Measurements from ENCODE around the gene FRRS1L.

The FRRS1L gene

GRCh38 chr9:109087795-109088194 is 79.3 kb downstream of the FRRS1L start:
- no peak overlapping the region for H3K4me3 ChIP-seq (ENCODE audit: low read length)
- no peaks in the 10 kb centered on the region for H3K27me3 ChIP-seq (ENCODE audit: control insufficient read depth, insufficient read depth, low read length)
- H3K9ac ChIP-seq (ENCODE audit: low read length), result no peak overlapping the region
- H3K36me3 ChIP-seq (ENCODE audit: control insufficient read depth, insufficient read depth, low read length), result peaks cover 15% of the 10 kb centered on the region
- H3K27ac ChIP-seq (ENCODE audit: low read depth, low read length), result no peak overlapping the region
- no peaks in the 10 kb centered on the region for H3K4me1 ChIP-seq (ENCODE audit: control insufficient read depth, insufficient read depth, low read length)

- no peak overlapping the region for H3K27ac ChIP-seq (ENCODE audit: low read depth, low read length)
- H3K4me1 ChIP-seq (ENCODE audit: control insufficient read depth, insufficient read depth, low read length), result peaks cover 3% of the 10 kb centered on the region
- H3K9ac ChIP-seq (ENCODE audit: low read length), result no peak overlapping the region
- H3K36me3 ChIP-seq (ENCODE audit: control insufficient read depth, insufficient read depth, low read length), result peaks cover 12% of the 10 kb centered on the region
- no peak overlapping the region for H3K4me3 ChIP-seq (ENCODE audit: low read length)
- no peaks in the 10 kb centered on the region for H3K27me3 ChIP-seq (ENCODE audit: control insufficient read depth, insufficient read depth, low read length)
Measured at GRCh38 chr9:109086221-109086620, 80.8 kb downstream of the FRRS1L start.

DNA sequence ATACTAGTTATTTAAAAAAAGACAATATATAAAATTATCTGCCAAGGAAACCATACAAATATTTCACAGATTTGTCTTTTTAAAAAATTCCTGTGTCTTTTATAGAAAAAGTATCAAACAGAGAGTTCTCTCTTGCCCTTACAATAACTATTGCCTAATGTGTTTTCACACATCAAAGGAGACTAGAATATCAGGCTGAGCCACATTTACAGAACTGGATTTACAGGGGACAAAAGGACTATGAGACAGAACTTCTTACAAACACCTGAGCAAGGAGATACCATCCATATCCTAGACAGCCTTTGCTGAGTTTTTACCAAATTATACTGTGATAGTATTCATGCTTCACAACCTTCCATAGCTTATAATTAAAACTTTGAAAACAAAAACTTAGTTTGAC is 81.5 kb downstream of the FRRS1L start:
- Histone ChIP-seq H3K27ac (ENCODE audit: low read depth, low read length) (no peak overlapping the region), H3K4me3 (ENCODE audit: low read length) (no peak overlapping the region), H3K9ac (ENCODE audit: low read length) (no peak overlapping the region), H3K27me3 (ENCODE audit: control insufficient read depth, insufficient read depth, low read length) (no peaks in the 10 kb centered on the region), H3K36me3 (ENCODE audit: control insufficient read depth, insufficient read depth, low read length) (peaks cover 8% of the 10 kb centered on the region), H3K4me1 (ENCODE audit: control insufficient read depth, insufficient read depth, low read length) (peaks cover 3% of the 10 kb centered on the region)

DNA sequence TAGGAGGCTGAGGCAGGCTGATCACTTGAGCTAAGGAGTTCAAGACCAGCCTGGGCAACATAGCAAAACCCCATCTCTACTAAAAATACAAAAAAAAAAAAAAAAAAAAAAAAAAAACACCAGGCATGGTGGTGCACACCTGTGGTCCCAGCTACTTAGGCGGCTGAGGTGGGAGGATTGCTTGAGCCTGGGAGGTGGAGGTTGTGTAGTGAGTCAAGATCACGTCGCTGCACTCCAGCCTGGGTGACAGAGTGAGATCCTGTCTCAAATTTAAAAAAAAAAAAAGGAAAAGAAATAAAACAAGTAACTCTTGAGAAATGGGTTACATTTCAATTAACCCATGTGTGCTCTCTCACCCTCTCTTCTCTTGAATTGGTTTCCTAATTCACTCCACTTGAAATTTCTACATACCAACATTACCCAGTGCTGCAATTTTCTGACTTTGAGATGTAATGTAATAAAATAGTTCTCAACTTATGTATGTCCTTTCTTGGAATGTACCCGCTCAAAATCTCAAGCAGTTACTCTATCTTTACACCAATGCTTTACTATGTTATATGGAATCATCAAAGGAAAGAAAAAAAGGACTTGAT is 83.1 kb downstream of the FRRS1L start:
- Histone ChIP-seq H3K27me3 (ENCODE audit: control insufficient read depth, insufficient read depth, low read length) (no peaks in the 10 kb centered on the region), H3K36me3 (ENCODE audit: control insufficient read depth, insufficient read depth, low read length) (peaks cover 8% of the 10 kb centered on the region), H3K4me1 (ENCODE audit: control insufficient read depth, insufficient read depth, low read length) (peaks cover 3% of the 10 kb centered on the region), H3K27ac (ENCODE audit: low read depth, low read length) (no peak overlapping the region), H3K4me3 (ENCODE audit: low read length) (no peak overlapping the region), H3K9ac (ENCODE audit: low read length) (no peak overlapping the region)

GRCh38 chr9:109083141-109083540 is 83.9 kb downstream of the FRRS1L start:
- no peak overlapping the region for H3K4me3 ChIP-seq (ENCODE audit: low read length)
- no peaks in the 10 kb centered on the region for H3K27me3 ChIP-seq (ENCODE audit: control insufficient read depth, insufficient read depth, low read length)
- H3K27ac ChIP-seq (ENCODE audit: low read depth, low read length), result no peak overlapping the region
- H3K4me1 ChIP-seq (ENCODE audit: control insufficient read depth, insufficient read depth, low read length), result peaks cover 3% of the 10 kb centered on the region
- H3K9ac ChIP-seq (ENCODE audit: low read length), result no peak overlapping the region
- peaks cover 8% of the 10 kb centered on the region for H3K36me3 ChIP-seq (ENCODE audit: control insufficient read depth, insufficient read depth, low read length)

GRCh38 chr9:109082091-109082620 is 84.9 kb downstream of the FRRS1L start:
- Histone ChIP-seq H3K36me3 (ENCODE audit: control insufficient read depth, insufficient read depth, low read length) (peaks cover 3% of the 10 kb centered on the region), H3K9ac (ENCODE audit: low read length) (no peak overlapping the region), H3K4me1 (ENCODE audit: control insufficient read depth, insufficient read depth, low read length) (peaks cover 3% of the 10 kb centered on the region), H3K27me3 (ENCODE audit: control insufficient read depth, insufficient read depth, low read length) (no peaks in the 10 kb centered on the region), H3K27ac (ENCODE audit: low read depth, low read length) (no peak overlapping the region), H3K4me3 (ENCODE audit: low read length) (no peak overlapping the region)
